Stimulated activated CD8-positive, alpha-beta memory T cell treated with anti-CD3 and anti-CD28 coated beads, Interleukin-4, amount 100 ng/mL, for 1 hour (primary cell): ENCODE measurements around the gene CHMP2A.
"Not testable (repeated sequence)": the region's sequence is repeated elsewhere in the genome, so short reads cannot be mapped to it uniquely, and the experiment has no call there.

Source experiments
- DNase-seq, 2 donors: peaks; one replicate each; pipeline ENCODE4 v3.0.0-alpha.2; 2020; ENCODE audit warnings: low read depth in 2 of 2, low spot score in 1 of 2

CHMP2A gene

DNA sequence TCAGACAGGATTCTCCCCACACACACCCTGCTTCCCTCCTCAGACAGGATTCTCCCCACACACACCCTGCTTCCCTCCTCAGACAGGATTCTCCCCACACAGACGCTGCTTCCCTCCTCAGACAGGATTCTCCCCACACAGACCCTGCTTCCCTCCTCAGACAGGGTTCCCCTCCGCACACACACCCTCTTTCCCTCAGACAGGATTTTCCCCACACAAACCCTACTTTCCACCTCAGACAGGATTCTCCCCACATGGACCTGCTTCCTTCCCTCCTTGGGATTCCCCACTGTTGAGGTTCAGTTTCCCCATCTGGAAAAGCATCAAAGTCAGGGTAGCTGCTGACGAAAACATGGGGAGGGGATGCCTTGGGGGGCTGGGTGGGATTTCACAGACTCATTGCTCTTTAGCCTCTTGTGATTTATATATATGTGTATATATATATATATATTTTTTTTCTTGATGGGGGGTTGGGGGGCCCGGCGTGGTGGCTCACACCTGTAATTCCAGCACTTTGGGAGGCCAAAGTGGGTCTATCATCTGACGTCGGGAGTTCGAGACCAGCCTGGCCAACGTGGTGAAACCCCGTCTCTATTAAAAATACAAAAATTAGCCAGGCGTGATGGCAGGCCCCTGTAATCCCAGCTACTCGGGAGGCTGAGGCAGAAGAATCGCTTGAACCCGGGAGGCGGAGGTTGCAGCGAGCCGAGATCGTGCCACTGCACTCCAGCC, 12.1 kb downstream of the CHMP2A start:
- DNase-seq = not testable (repeated sequence)

- DNase-seq = not testable (repeated sequence)
Observed at GRCh38 chr19:58539169-58539559, 15.7 kb downstream of the CHMP2A start.

GRCh38 chr19:58538257-58539168, 16.4 kb downstream of the CHMP2A start:
- DNase-seq = no peak

GRCh38 chr19:58536852-58537798, 17.8 kb downstream of the CHMP2A start:
- DNase-seq = no peak

DNA sequence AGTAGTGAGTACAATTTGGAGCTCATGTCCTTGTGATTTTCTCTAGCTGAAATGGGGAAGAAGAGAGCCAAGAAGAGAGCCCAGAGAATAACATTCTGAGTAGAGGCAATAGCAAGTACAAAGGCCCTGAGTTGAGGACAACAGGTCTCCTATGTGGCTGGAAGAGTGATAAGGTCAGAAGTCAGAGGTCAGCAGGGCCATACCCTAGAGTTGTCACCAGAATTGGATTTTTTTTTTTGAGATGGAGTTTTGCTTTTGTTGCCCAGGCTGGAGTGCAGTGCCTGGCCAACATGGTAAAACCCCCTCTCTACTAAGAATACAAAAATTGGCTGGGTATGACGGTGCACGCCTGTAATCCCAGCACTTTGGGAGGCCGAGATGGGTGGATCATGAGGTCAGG, 19.0 kb downstream of the CHMP2A start:
- DNase-seq = no peak

DNA sequence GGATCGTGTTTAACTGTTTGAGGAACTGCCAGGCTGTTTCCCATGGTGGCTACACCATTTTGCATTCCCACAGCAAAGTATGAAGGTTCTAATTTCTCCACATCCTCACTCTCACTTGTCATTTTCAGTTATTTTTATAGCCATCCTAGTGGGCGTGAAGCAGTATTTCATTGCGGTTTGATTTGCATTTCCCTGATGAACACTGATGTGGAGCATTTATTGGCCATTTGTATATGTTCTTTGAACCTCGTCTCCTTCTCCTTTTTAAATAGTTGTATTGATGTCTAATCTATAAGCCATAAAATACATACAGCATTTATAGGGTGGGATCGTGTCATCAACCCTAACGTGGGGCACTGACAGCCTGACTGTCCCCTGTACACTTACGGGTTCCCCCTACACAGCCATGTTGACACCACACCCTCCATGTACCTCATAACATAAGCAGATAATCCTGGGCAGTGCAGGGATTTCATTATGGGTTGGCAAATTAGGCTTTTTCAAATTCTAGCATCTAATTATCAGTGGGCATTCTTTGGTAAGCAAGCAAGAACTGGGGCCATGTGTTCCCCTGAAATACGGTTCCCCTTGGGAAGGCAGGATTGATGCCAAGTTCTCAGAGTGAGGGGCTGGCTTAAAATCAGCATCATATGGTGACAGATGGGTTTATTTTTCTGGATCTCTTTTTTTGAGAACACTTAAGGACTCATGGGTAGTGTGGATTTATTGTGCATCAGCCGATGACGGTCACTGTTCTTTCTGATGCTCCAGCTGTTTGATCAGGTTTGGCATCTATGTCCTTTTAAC, 23.7 kb downstream of the CHMP2A start:
- no peak for DNase-seq

DNA sequence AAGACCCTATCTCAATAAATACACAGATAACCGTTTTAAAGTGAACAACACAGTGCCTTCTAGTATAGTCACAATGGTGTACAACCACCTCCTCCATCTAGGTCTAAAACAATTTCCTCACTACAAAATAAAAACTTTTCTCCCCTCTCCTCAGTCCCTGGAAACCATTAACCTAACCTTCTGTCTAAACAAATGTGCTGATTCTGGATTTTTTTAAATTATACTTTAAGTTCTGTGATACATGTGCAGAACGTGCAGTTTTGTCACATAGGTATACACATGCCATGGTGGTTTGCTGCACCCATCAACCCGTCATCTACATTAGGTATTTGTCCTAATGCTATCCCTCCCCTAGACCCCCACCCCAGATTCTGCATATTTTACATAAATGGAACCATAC, 25.5 kb downstream of the CHMP2A start:
- DNase-seq = no peak

GRCh38 chr19:58522709-58523108, 32.2 kb downstream of the CHMP2A start:
- no peak for DNase-seq

DNA sequence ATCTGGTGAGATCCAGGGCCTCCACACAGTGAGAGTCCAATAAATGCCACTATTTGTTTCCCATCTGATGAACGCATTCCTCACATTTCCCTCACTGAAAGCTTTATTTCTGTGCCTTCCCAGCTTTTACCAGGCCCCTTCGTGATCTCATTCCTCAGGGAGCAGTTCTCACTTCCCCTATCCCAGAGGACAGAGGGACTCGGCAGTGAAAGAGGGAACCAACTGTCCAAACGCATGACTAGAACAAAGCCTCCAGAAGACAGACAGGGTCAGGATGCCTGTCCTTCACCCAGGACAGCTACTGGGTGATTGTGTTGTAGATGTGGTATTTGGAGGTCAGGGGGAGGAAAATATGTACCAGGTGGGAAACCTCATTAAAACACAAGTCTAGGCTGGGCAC, 33.3 kb downstream of the CHMP2A start:
- no peak for DNase-seq

GRCh38 chr19:58520257-58520599, 34.7 kb downstream of the CHMP2A start:
- no peak for DNase-seq

DNA sequence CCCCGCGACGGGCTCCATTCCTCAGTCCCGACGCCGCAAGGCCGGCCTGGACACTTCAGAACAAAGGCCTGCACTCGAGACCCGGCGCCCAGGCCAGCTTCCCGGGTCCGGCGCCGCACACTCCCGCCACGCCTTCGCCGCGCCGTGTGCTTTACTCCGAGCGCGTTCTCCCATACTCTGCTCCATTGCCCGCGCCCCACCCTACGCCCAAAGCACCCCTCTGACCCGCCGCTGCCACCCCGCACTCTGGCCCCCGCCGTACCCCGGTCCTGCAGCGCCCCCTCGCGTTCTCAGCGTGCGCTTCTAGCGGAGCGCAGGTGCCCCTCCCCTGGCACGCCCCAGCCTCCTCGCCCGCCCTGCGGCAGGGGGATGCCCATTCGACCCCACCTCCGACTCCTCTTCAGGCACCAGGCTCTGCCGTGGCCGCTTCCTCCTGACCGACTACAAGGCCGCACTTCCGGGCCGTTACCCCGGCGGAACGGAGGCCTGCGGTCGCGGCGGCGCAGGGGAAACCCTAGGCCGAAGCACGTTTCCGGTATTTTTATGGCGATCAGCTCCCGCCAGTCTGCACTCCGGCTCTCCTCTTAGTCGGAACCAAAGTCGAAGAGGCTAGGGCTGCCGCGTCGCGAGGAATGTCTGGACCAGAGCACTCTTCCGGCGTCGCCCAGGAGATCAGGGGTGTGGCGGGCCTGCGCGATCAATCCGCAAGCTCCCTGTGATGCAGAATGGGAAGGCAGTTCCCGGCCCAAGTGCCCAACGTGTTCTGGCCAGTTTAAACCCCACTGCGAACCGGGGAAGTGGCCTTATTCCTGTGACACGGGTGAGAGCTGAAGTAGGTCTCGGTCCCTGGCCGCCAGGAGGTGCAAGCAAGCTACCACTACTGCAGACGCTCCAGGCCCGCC, 35.3 kb downstream of the CHMP2A start, which contains the start of gene ZBTB45:
Gene ZBTB45 (minus strand): TSS at position 456 of the 902 bp plus-strand sequence. CDS start 2,137 bp downstream, outside the sequence.
- peak; percentile 69 to 74 for DNase-seq

DNA sequence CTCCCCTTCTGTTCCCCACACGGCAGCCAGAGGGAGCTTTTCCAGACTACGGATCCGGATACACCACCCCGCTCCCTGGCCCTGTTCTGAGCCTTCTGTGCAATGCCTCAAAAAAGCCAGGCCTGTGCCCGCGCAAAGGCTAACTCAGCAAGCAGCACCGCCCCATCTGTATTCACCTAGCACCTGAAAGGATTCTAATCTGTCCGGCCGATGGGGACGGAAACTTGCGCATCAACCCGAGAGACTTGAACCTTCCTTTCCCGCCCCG, 35.9 kb downstream of the CHMP2A start:
- no peak for DNase-seq

GRCh38 chr19:58518256-58519086, 36.4 kb downstream of the CHMP2A start:
- no peak for DNase-seq

- DNase-seq = no peak
Observed at GRCh38 chr19:58516964-58517833, 37.7 kb downstream of the CHMP2A start.

DNA sequence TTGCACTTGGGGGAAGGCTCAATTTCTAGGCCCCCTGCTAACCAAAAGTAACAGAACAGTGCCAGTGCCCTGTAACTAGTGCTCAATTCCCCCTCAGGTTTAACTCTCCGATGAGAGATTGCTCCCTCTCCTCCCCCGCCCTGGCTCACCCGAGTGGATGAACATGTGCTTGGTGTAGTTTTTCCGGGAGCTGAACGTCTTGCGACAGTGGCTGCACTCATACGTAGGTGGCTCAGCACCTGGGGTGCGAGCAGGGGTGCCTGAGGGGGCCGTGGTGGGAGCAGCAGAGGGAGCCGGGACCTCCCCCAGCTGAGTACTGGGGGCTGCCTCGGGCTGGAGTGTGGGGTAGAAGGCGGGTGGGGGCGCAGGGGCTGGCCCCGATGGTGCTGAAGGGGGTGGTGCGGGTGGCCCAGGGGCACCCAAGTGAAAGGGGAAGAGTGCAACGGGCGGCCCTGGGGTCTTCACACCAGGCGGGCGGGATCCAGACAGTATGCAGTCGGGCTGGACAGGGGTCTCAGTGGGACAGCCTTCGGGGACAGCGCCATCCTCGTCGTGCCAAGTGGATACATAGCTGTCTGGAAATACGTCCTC, 38.6 kb downstream of the CHMP2A start:
- no peak for DNase-seq

- DNase-seq = no peak
Observed at GRCh38 chr19:58515259-58515658, 39.6 kb downstream of the CHMP2A start.

- DNase-seq = no peak
Observed at GRCh38 chr19:58514564-58515022, 40.3 kb downstream of the CHMP2A start.
